ENCODE results near the gene GZMH.

GZMH gene

GRCh38 chr14:24565766-24566165 is 43.7 kb downstream of the GZMH start:
- Histone ChIP-seq H3K79me2 (ENCODE audit: control insufficient read depth, insufficient read depth, low read length) (no peaks in the 10 kb centered on the region), H3K79me1 (ENCODE audit: low read length) (no peaks in the 10 kb centered on the region), H3K4me1 (ENCODE audit: control insufficient read depth, low read depth, low read length) (no peaks in the 10 kb centered on the region), H3K36me3 (ENCODE audit: control insufficient read depth, insufficient read depth, low read length) (no peaks in the 10 kb centered on the region), H4K5ac (ENCODE audit: low read length) (no peak overlapping the region), H3K23ac (ENCODE audit: low read length) (no peak overlapping the region), H3K18ac (ENCODE audit: low read length) (no peak overlapping the region), H3K56ac (ENCODE audit: low read length) (no peak overlapping the region), H3K9ac (ENCODE audit: low read length) (no peak overlapping the region), H2BK15ac (replicated peaks; ENCODE audit: low read depth) (no peak overlapping the region), H3K4ac (ENCODE audit: low read depth, low read length) (no peak overlapping the region), H2AK5ac (ENCODE audit: low read length) (no peak overlapping the region), H3K4me2 (ENCODE audit: low read length) (no peak overlapping the region), H4K8ac (ENCODE audit: low read depth, low read length) (no peak overlapping the region), H3K27ac (ENCODE audit: low read depth, low read length) (no peak overlapping the region), H3K27me3 (ENCODE audit: insufficient read depth, low read length, poor library complexity) (no peaks in the 10 kb centered on the region), H2BK5ac (ENCODE audit: low read length) (no peak overlapping the region), H2BK120ac (ENCODE audit: low read depth, low read length) (no peak overlapping the region), H3K4me3 (ENCODE audit: low read length) (no peak overlapping the region)
- no CpG with 5 or more reads among the region's 2 CpGs for WGBS (ENCODE audit: extremely low coverage, insufficient coverage, low lambda C conversion rate)
- DNase-seq, result no peak

GRCh38 chr14:24563505-24563904 is 46.0 kb downstream of the GZMH start:
- no CpG with 5 or more reads among the region's 3 CpGs for WGBS (ENCODE audit: extremely low coverage, insufficient coverage, low lambda C conversion rate)
- H3K27ac ChIP-seq (ENCODE audit: low read depth, low read length), result no peak overlapping the region

GRCh38 chr14:24556756-24557155 is 52.7 kb downstream of the GZMH start:
- DNase-seq, result no peak
- no peak overlapping the region for H2BK5ac ChIP-seq (ENCODE audit: low read length)
- H3K79me2 ChIP-seq (ENCODE audit: control insufficient read depth, insufficient read depth, low read length), result no peaks in the 10 kb centered on the region
- WGBS (ENCODE audit: extremely low coverage, insufficient coverage, low lambda C conversion rate), result no CpG with 5 or more reads among the region's 4 CpGs
- H3K4me2 ChIP-seq (ENCODE audit: low read length), result no peak overlapping the region
- H3K23ac ChIP-seq (ENCODE audit: low read length), result no peak overlapping the region
- no peaks in the 10 kb centered on the region for H3K4me1 ChIP-seq (ENCODE audit: control insufficient read depth, low read depth, low read length)
- H3K36me3 ChIP-seq (ENCODE audit: control insufficient read depth, insufficient read depth, low read length), result no peaks in the 10 kb centered on the region
- no peaks in the 10 kb centered on the region for H3K79me1 ChIP-seq (ENCODE audit: low read length)
- no peaks in the 10 kb centered on the region for H3K27me3 ChIP-seq (ENCODE audit: insufficient read depth, low read length, poor library complexity)
- no peak overlapping the region for H2AK5ac ChIP-seq (ENCODE audit: low read length)
- no peak overlapping the region for H3K27ac ChIP-seq (ENCODE audit: low read depth, low read length)
- no peak overlapping the region for H4K8ac ChIP-seq (ENCODE audit: low read depth, low read length)
- no peak overlapping the region for H4K5ac ChIP-seq (ENCODE audit: low read length)
- no peak overlapping the region for H2BK15ac ChIP-seq (replicated peaks; ENCODE audit: low read depth)
- no peak overlapping the region for H2BK120ac ChIP-seq (ENCODE audit: low read depth, low read length)
- H3K4ac ChIP-seq (ENCODE audit: low read depth, low read length), result no peak overlapping the region
- H3K4me3 ChIP-seq (ENCODE audit: low read length), result no peak overlapping the region
- H3K56ac ChIP-seq (ENCODE audit: low read length), result no peak overlapping the region
- H3K9ac ChIP-seq (ENCODE audit: low read length), result no peak overlapping the region
- no peak overlapping the region for H3K18ac ChIP-seq (ENCODE audit: low read length)

More at GRCh38 chr14:24563505-24563904, 46.0 kb downstream of the GZMH start:
- DNase-seq, result no peak
- H3K56ac ChIP-seq (ENCODE audit: low read length), result no peak overlapping the region
- no peaks in the 10 kb centered on the region for H3K27me3 ChIP-seq (ENCODE audit: insufficient read depth, low read length, poor library complexity)
- H3K4me2 ChIP-seq (ENCODE audit: low read length), result no peak overlapping the region
- no peak overlapping the region for H4K5ac ChIP-seq (ENCODE audit: low read length)
- no peaks in the 10 kb centered on the region for H3K79me1 ChIP-seq (ENCODE audit: low read length)
- no peaks in the 10 kb centered on the region for H3K4me1 ChIP-seq (ENCODE audit: control insufficient read depth, low read depth, low read length)
- H3K4me3 ChIP-seq (ENCODE audit: low read length), result no peak overlapping the region
- H3K4ac ChIP-seq (ENCODE audit: low read depth, low read length), result no peak overlapping the region
- no peaks in the 10 kb centered on the region for H3K79me2 ChIP-seq (ENCODE audit: control insufficient read depth, insufficient read depth, low read length)
- H4K8ac ChIP-seq (ENCODE audit: low read depth, low read length), result no peak overlapping the region
- no peak overlapping the region for H2BK120ac ChIP-seq (ENCODE audit: low read depth, low read length)
- H3K18ac ChIP-seq (ENCODE audit: low read length), result no peak overlapping the region
- no peak overlapping the region for H3K9ac ChIP-seq (ENCODE audit: low read length)
- no peak overlapping the region for H2BK15ac ChIP-seq (replicated peaks; ENCODE audit: low read depth)
- H3K36me3 ChIP-seq (ENCODE audit: control insufficient read depth, insufficient read depth, low read length), result no peaks in the 10 kb centered on the region
- no peak overlapping the region for H2BK5ac ChIP-seq (ENCODE audit: low read length)
- H3K23ac ChIP-seq (ENCODE audit: low read length), result no peak overlapping the region
- no peak overlapping the region for H2AK5ac ChIP-seq (ENCODE audit: low read length)

Data from mesendoderm (in vitro differentiated cells).